ENCODE measurements around the gene NOSIP.

DNA sequence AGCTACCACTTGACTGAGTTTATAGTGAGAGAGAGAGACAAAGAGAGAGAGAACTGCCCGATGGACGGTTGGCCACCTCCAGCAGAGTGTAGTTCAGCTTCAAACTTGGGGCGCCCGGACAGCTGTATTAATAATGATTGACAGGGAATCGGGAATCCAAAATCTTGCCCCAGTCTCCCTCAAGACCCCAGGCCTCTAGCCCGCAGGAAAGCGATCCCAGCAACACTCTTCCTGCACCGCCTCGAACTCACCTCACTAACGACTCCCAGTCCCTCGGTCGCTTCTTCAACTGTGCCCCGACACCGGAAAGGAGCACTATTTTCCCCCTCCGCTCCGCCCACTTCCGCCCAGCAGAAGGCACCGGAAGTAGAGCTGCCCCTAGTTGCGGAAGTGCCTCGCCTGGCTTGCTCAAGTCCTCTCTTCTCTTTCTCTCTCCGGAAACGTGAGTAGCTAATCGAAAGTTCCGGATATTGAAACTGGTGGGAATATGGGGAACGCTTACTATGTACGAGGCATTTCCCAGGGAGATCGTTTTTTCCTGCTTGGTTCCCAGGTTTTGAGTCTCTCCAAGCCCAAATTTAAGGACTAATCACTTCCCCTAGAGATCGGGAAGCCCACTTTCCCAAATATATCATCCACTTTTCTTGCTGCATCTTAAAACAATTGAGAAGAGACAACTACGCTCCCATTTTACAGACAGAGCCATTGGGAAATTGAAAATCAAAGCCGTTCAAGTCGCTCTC, at the start of gene NOSIP:
- TF ChIP-seq, protein P1, sequence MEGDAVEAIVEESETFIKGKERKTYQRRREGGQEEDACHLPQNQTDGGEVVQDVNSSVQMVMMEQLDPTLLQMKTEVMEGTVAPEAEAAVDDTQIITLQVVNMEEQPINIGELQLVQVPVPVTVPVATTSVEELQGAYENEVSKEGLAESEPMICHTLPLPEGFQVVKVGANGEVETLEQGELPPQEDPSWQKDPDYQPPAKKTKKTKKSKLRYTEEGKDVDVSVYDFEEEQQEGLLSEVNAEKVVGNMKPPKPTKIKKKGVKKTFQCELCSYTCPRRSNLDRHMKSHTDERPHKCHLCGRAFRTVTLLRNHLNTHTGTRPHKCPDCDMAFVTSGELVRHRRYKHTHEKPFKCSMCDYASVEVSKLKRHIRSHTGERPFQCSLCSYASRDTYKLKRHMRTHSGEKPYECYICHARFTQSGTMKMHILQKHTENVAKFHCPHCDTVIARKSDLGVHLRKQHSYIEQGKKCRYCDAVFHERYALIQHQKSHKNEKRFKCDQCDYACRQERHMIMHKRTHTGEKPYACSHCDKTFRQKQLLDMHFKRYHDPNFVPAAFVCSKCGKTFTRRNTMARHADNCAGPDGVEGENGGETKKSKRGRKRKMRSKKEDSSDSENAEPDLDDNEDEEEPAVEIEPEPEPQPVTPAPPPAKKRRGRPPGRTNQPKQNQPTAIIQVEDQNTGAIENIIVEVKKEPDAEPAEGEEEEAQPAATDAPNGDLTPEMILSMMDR (conservative IDR thresholded peaks at IDR 0.05; ENCODE audit: low read length), result no peak
- TF ChIP-seq EZH2phosphoT487 (IDR thresholded peaks at IDR 0.05; ENCODE audit: borderline replicate concordance, low read depth, low read length), result no peak
